NCI-H1930 (cell line): ENCODE measurements around the gene MICAL1.

ENCODE experiments used
- DNase-seq, 2 experiments: peaks; one replicate each; lab custom pipeline; 2025; lab: John Stamatoyannopoulos, UW

MICAL1 gene, protein sequence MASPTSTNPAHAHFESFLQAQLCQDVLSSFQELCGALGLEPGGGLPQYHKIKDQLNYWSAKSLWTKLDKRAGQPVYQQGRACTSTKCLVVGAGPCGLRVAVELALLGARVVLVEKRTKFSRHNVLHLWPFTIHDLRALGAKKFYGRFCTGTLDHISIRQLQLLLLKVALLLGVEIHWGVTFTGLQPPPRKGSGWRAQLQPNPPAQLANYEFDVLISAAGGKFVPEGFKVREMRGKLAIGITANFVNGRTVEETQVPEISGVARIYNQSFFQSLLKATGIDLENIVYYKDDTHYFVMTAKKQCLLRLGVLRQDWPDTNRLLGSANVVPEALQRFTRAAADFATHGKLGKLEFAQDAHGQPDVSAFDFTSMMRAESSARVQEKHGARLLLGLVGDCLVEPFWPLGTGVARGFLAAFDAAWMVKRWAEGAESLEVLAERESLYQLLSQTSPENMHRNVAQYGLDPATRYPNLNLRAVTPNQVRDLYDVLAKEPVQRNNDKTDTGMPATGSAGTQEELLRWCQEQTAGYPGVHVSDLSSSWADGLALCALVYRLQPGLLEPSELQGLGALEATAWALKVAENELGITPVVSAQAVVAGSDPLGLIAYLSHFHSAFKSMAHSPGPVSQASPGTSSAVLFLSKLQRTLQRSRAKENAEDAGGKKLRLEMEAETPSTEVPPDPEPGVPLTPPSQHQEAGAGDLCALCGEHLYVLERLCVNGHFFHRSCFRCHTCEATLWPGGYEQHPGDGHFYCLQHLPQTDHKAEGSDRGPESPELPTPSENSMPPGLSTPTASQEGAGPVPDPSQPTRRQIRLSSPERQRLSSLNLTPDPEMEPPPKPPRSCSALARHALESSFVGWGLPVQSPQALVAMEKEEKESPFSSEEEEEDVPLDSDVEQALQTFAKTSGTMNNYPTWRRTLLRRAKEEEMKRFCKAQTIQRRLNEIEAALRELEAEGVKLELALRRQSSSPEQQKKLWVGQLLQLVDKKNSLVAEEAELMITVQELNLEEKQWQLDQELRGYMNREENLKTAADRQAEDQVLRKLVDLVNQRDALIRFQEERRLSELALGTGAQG

DNA sequence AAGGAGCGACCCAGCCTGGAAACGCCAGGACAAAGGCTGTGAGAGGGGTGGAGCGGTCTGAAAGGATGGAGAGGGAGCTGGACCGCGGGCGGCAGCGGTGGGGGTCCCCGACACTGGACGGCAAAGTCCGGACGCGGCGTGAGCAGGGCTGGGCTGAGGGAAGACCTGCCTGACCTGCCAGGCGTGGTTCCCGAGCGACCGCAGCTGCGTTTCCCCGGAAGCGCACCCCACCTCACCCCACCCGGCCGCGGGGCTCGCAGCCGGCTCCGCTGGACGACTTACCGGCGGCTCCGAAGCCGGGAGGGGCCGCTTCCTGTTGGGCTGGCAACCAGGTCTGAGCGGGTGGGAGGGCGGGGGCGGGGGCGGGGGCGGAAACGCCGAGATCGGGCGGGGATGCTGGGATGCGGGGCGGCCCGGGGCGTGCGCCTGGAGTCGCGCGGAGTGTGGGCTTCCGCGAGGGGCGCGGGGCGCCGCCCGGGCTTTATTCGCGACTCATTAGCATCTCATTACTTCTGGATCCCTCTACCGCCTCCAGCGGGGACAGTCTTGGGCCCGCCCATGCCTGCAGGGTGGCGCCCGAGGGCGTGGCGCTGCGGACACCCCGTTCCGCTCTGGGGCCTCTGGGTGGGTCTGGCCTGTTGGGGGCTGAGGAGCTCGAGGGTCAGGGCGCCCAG is at the start of gene MICAL1:
TSS of gene MICAL1 (minus strand) at position 336 of the 674 bp plus-strand sequence. CDS start 1,576 bp downstream, outside the sequence.
- DNase-seq, result peak; percentile 46 to 61

DNA sequence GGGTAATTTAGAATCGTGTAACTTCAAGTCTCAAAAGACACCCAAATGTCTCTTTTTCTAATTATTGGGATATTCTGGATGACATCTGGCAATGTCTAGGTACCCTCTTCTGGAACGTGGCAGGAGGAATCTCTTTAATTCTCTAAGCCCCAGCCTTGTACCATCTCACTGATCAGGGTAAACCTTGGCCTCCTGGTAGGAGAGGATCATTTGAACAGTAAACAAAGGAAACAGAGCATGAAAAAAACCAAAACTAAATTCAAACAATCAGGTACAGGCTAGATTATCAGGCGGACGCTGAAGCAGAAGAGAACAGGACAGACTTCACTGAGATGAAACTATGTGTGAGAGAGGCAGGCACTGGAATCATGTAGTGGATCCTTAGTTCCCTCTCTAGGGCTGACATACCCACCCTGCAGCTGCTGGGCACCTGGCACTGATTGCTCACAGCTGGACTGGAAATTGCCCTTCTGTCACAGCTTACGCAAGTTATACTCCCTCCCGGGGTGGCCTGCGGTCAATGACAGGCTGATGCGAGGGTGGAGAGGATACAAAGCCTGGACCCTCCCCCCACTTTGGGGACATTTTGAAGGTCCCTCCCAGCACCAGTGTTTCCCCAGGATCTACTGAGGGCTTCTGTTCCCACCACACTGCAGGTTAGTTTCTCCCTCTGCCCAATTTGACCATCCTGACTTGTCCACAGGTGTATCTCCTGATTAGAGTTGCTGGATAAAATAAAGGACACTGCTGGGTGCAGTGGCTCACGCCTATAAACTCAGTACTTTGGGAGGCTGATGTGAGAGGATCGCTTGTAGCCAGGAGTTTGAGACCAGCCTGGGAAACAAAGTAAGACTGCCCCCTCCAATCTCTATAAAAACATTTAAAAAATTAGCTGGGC is 48.0 kb upstream of the MICAL1 start:
- DNase-seq, result no peak

DNA sequence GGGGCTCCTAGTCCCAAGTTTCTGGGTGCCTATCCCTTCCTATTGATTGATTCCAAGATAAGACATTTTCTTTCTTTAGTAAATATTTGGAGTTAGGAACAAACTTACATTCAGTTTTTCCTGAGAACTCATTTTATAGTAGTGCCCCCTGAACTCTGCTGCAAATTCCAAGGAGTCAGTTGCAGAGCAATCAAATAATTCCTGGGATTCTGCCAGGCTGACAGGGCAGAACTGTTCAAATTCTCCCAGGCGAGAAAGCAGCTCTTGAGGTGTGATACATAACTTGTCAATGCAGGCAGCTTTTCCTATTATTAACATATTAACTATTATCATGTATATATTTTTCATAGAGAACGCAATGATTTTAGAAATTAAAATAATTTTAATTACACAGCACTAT is 43.4 kb upstream of the MICAL1 start:
- DNase-seq, result no peak

DNA sequence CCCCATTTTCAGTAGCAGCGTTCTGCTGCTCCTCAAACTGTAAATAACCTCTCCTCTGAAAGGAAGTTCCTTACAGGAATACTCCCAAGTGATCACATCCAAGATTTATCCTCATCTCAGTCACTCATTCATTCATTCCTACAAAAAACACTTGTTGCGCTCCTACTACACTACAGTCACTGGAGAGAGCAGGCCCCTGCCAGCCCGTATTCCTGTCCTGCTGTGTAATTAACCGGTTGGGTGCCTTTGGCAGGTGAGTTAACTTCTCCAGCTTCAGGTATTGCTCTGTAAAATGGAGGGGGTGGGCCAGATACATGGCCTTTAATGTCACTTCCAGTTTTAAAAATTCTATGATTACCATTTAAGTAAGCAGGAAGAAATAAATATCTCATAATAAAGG is 42.5 kb upstream of the MICAL1 start:
- no peak for DNase-seq

DNA sequence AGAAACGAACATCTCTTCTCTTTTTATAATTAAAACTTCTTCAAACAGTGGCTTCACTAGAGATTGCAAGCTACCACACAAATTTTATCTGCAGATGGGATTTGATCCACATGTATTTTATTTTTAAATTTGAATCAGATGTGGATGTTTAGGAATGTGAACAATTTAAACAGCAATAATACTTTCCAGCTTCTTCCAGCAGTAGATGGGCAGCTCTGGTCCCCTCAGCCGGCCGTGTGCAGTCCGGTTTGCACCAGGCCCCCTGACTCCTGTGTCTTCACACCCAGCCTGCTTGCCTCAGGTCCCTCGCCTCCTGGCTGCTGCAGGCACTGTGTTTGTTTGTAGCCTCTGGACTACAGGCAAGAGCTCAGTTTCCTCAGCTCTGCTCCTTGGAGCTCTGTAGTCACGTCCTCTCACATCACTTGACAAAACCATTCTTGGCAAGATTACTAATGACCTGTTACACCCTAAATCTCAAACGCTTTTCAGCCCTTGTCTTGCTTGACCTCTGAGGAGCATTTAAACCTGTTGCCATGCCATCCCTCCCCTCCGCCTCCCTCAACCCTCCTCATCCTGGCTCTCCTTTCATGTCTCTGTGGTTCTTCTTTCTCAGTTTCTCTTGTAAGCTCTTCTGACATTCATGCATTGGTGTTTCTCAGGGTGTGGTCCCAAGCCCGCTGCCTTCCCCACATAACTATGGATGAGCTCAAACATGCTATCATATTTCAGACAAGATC is 40.6 kb upstream of the MICAL1 start:
- no peak for DNase-seq

DNA sequence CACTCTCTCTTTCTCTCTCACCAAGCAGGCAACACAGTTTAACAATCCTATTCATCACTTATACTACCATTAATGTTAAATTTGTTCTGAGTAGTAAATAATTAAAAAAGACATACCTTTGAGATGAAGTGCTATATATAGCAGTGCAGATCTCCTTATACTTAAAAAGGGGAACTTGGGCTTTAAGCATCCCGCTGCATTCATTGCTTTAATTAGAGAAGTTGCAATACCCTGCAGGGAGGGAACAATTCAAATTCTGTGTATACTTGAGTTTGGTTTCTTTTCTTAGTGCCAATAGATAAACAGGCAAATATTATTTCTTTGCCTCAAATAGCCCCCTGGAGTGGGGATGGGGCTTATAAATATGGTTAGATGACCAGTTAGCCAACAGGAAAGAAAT is 38.3 kb upstream of the MICAL1 start:
- no peak for DNase-seq

DNA sequence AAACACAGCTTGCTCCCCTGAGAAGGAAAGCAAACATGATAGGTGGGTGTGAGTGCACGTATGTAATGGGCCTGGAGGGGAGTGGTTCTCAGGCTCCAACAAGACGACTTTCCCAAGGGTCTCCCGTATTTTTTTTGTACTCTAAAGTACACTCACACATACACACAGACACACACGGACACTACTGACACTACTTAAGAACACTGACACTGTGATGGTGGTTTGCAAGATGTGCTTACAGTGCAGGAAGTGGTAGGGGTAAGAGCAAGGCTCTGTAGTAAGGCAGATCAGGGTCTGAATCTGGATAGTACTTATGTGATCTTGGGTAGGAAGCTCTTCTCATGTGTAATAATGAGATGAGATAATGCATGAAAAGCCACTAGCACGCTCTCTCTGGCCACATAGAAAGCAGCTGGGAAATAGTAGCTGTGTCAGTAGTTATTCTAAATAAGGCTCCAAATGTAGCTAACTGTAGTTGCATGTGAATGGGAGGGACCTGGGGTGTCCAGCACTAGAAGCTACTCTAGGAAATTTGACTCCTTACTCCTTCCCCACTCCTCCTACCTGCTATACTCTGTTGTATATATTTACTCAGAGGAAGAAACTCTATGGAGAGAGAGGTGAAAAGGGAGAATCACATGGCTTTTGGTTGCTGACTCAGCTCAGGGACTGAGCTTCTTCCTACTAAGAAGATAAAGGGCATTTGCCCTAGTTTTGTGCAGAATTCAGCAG is 35.8 kb upstream of the MICAL1 start:
- no peak for DNase-seq

DNA sequence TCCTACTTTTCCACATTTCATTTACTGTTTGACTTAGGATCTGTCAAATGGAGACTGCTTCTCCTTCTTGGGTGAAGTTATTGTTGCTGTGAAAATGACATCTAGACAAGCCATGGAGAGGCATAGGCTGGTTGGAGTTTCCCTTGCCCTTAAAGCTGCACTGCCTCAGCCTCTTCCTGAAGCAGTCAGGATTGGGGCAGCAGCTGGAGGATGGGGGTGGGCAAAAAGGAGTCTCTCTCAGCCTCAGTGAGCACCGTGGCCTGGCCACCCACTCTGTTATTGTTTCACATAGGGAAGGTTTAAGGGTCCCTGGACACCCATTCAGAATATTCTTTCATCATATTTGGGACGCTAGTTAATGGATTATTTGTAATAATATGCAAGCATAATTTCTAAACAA is 35.1 kb upstream of the MICAL1 start:
- DNase-seq, result no peak

DNA sequence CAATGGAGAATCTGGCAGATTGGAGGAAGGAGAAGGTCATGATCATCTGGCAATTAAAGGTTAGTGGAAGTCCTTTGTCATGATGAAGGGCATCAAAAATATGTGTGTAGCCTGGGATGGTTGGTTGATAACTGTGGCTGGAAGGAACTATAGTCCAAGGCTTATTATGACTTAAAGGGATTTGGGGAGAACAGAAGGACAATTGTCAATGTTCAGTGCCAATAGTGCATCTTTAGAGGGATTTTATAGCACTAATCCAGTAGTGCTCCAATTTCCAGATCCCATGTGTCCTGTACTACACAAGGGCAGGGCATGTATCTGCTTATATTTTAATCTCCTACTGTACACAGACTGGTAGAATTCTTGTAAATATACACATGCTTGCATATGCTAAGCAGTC is 32.4 kb upstream of the MICAL1 start:
- DNase-seq, result no peak

DNA sequence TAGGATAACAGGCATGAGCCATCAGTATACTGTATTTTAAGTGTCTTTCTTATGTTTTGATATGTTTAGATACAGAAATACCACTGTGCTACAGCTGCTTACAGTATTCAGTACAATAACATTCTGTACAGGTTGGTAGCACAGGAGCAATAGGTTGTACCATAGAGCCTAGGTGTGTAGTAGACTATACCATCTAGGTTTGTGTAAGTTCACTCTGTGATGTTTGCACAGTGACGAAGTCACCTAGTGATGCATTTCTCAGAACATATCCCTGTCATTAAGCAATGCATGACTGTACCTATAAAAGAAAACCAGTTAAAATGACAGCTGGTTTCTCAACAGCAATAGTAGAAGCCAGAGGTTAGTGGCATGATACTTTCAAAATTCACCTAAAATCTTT is 30.5 kb upstream of the MICAL1 start:
- DNase-seq, result no peak

DNA sequence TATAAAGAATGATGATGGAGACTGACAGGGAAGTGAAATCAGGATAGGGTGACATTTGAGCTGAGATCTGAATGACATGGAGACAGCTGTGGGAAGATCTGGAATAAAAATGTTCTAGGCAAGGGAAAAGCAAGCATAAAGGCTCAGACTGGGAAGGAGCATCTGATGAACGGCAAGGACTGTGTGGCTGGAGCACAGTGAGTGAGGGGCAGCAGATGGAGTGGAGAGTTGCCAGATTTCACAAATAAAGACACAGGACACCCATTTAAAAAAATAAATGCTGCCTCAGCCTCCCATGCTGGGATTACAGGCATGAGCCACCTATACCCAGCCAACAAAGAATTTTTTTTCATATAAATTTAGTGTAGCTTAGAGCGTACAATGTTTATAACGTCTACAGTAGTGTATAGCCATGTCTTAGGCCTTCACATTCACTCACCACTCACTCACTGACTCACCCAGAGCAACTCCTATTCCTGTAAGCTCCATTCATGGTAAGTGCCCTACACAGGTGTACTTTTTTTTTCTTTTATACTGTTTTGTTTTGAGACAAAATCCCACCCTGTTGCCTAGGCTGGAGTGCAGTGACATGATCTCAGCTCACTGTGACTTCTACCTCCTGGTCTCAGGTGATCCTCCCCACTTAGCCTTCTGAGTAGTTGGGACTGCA is 29.8 kb upstream of the MICAL1 start:
- DNase-seq, result no peak

DNA sequence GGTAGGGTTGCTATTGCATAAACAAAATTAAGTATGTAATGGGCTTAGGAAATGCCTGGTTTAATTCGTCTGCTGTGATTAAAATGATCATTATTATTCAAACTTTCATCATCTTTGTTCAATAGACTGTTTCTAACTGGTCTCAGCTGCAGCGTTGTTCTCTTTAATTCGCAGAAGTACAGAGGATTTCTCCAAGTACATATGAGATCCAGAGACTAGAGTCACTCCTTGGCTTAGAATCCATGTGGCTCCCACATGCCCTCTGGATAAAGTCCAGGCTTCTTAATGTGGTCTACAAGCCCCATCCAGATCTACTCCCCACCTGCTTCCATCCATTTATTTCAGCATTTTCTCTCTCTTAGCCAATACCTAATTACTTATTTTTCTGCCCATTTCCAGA is 28.6 kb upstream of the MICAL1 start:
- no peak for DNase-seq

DNA sequence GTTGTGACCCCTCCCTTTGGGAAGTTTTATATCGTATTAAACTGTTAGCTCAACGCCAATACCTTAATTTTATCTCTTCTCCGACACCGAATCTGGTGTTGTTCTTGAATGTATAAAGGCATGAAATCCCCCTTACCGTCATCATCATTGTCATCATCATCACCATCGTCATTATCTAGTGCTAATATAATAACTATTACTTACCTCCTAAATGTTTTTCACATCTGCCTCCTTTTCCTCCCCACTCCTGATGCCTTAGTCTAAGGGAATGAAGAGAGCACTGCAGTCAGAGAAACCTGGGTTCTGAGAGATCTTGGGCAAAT is 28.1 kb upstream of the MICAL1 start:
- no peak for DNase-seq

DNA sequence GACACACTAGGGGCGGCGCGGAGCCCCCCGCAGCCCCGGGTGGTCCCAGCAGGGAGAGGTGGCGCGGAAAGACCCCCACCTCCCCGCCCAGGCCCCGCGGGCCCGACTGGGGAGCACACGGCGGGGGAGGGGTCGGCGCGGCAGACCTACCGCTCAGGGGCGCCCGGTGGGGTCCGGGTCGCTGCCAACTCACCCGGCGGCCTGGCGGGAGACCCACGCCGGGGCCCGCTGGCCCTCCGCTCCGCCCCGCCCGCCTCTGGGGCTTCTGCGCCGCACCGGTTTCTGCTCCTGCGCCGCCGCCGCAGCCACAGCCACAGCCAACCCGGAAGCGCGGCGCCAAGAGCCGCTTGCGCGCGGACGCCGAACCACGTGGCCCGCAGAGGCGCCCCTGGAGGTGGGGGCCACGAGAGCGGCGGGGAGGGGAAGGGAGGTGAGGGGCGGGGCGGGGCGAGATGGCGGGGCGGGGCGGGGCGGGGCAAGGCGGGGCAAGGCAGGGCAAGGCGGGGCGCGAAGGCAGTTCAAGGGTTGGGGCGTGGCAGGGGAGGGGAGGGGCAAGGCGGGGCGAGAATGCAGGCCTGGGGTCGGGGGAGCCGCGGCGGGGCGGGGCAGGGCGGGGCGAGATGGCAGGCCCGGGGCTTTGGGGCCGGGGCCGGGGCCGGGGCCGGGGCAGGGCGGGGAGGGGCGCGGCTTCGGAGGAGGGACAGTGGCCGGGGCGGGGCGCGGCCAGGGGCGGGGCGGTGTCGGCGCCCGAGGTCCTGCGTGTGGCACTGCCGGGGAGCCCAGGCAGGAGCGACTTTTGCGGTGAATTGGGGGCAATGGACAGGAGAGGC is 27.5 kb upstream of the MICAL1 start, which contains the start of gene ZBTB24:
TSS of gene ZBTB24 (minus strand) at position 315 of the 830 bp plus-strand sequence. CDS start 1,193 bp downstream, outside the sequence.
- peak; percentile 80 to 90 for DNase-seq

DNA sequence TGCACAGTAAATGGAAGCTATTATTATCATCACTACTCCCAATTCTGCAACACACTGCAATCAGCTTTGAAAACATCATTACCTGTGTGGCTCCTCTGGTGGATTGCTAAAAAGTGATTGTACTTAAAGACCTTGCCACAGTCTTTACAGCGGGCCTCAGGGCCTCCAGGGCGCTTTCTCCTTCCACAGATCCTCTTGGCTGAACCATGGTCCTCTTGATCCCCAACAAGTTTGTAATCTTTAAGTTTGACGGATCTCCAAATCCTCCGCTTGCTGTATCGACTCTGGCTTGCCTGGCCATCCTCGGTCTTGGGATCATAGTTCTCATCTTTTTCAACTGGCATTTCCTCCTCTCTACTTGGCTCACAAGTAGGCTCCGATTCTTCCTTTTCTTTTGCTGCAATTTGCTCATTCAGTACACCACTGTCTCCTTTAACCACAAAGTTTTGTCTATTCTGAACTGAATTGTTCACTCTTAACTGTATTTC is 25.5 kb upstream of the MICAL1 start:
- no peak for DNase-seq

DNA sequence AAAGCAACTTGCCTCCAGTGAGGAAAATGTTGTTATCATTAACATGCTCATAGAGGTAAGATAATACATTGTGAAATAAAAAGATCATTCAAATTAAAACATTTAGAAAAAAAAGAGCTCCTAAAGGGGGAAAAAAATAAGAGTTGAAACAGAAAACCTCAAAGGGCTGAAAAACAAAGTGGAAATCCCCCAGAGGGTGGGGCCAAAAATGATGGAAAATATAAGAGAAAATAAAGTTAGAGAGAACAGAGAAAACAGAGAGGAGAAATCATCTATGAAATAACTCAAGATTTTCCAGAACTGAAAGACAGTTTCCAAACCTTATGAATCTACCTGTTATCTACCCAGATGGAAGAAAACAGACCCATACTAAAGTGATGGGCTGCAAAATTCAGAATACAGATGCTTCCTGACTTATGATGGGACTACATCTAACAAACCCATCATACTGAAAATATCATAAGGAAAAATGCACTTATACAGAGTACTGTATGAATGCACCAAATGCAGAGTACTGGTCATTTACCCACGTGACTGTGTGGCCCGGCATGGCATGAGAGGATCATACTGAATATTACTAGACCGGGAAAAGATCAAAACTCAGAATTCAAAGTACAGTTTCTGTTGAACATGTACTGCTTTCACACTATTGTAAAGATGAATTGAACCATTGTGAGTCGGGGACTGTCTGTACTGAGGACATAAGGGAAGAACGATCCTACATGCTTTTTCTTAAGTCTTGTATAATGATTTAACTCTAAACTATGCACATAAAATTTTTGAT is 23.5 kb upstream of the MICAL1 start:
- no peak for DNase-seq

DNA sequence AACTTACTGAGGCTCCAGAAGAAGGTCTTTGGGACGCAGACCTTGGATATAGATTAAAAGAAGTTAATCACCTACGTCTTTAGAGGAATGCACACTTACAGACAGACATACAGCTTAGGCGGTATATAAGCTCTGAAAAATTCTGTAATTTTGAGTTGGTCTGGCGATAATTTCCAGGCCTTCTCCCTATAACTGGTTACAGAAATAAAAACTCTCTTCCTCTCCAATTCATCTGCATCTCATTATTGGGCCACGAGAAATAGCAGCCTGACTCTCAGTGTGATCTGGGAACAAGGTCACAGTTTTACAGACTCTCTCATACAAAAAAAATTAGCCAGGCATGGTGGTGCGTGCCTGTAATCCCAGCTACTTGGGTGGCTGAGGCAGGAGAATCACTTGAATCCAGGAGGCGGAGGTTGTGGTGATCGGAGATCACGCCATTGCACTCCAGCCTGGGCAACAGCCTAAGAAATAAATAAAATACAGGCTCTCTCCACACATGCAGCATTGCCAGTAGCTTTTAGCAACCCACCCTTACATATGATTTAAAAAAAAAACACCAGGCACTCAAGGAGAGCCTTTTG is 22.7 kb upstream of the MICAL1 start:
- no peak for DNase-seq
